Erythroblast (primary cell): ENCODE measurements around the gene IFT88.

Source experiments
- DNase-seq, 2 experiments: peaks; one replicate each; lab custom pipeline; 2025; lab: John Stamatoyannopoulos, UW
- GATA1 ChIP-seq: IDR thresholded peaks from 2 replicates; pipeline ENCODE4 v1.6.1; 2011; ENCODE audit warnings: low read depth, mild to moderate bottlenecking, control low read depth, low read length, moderate library complexity
- POLR2A ChIP-seq: IDR thresholded peaks from 2 replicates; pipeline ENCODE4 v1.6.1; 2011; ENCODE audit warnings: mild to moderate bottlenecking, low read length

Gene IFT88

DNA sequence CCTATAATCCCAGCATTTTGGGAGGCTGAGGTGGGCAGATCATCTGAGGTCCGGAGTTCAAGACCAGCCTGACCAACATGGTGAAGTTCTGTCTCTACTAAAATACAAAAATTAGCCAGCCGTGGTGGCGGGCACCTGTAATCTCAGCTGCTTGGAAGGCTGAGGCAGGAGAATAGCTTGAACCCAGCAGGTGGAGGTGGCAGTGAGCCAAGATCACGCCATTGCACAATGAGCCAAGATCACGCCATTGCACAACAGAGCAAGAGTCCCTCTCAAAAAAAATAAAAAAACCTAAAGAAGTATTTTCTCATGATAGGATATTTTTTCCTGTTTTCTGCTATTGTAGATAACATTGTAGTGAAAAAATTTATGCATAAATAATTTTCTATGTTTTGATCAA is 13.3 kb downstream of the IFT88 start:
- no peak for TF ChIP-seq GATA1
- TF ChIP-seq POLR2A: no peak
- DNase-seq: no peak

DNA sequence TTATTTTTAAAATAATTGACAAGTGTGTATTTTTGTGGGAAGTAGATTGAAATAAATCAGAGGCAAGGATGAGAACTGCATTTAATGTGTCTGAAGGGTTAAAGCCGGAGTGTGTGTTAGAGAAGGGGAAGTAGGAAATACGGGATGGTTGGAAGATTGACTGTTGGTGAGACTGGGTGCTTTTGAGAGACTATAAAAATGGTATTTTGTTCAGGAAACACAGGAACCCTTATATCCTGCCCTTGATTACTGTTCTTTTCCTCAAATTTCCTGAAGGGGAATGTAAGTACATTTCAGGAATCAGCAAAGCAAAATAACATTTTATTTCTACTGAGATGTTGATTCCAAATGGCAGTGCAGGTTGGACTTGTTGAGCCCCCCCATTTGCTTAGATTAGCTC is 15.1 kb downstream of the IFT88 start:
- TF ChIP-seq POLR2A: no peak
- TF ChIP-seq GATA1: no peak
- DNase-seq: no peak

DNA sequence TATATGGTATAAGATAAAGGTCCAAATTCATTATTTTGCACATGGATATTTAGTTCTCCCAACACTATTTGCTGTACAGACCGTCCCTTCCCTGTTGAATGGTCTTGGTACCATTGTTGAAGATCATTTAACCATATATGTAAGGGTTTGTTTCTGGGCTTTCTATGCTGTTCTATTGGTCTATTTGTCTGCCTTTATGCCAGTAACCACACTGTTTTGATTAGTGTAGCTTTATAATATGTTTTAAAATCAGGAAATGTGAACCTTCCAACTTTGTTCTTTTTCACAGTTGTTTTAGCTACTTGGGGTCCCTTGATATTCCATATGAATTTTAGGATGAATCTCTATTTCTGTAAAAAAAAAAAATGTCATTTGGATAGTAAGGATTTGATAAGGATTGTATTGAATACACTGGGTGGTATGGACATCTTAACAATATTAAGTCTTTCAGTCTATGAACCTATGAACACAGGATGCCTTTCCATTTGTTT is 16.9 kb downstream of the IFT88 start:
- DNase-seq: no peak
- TF ChIP-seq GATA1: no peak
- TF ChIP-seq POLR2A: no peak

DNA sequence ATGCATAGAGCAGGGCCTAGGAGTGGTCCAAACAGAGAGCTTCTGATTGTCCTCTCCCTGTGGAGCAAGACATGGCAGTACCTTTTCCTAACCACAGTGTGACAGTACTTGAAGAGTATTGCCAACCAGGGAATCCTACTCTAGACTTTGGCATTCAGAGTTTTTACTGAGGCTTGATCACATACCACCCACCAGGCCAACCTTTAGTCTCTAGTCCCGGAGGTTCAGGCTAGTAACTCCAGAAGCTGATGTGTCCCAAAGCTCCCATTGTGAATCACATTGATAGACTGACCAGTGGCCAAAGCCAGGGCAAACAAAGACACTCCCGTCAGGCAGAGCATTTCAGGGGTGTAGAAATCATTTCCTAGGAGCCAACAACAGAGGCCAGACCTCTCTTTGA is 18.4 kb downstream of the IFT88 start:
- TF ChIP-seq POLR2A: no peak
- TF ChIP-seq GATA1: no peak
- DNase-seq: no peak

DNA sequence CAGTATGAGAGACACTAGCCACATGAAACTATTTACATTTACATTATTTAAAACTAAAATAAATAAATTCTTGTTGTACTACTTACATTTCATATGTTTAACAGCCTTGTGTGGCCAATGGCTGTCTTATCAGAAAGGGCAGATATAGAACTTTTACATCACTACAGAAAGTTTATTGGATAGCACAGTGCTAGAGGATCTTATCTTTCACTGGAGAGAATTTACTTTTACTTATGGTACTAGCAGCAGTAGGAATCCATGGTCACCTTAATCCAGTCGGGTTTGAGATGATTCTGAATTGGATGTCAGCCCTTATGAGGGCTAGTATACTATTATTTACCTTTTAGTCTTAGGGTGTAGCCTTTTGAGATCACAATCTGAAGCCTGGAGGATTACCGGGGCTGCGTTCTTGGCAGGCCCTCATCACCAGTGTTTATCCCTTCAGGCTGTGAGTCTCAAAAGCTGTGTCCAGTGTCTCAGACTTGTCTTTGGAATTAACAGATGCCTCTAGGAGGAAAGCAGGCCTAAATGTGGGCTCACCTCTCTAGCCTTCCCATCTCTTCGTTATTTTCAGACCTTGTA is 21.7 kb downstream of the IFT88 start:
- DNase-seq: peak; percentile 10 to 40
- TF ChIP-seq GATA1 (no peak), POLR2A (no peak)

DNA sequence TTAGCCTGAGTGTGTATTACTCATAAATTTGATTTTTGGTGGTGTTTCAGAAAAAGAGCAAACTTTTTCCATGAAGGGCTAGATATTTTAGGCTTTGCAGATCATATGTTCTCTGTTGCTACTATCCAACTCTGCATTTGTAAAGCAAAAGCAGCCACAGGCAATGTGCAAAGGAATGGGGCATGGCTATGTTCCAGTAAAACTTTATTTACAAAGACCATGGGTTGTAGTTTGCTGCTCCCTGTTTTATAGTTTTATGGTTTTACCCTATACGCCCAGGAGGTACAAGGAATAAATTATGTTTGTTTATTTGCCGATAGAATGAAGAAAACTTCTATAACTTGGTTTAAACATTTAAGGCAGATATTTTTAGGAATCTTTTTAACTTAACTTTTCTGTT is 23.6 kb downstream of the IFT88 start:
- DNase-seq: no peak
- no peak for TF ChIP-seq POLR2A
- no peak for TF ChIP-seq GATA1

DNA sequence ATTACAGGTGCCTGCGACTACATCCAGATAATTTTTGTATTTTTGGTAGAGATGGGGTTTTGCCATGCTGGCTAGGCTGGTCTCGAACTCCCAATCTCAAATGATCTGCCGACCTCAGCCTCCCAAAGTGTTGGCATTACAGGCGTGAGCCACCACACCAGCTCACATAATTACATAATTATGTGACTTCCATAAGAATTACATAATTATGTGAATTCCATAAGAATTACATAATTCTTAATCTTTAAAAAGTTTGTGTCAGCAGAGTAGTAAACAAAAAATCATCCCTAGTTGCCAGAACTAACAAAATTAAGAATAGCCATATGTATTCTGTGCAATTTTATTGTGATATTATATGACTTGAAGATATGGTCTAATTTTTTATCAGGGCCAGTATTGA is 25.6 kb downstream of the IFT88 start:
- TF ChIP-seq GATA1 (no peak), POLR2A (no peak)
- no peak for DNase-seq

DNA sequence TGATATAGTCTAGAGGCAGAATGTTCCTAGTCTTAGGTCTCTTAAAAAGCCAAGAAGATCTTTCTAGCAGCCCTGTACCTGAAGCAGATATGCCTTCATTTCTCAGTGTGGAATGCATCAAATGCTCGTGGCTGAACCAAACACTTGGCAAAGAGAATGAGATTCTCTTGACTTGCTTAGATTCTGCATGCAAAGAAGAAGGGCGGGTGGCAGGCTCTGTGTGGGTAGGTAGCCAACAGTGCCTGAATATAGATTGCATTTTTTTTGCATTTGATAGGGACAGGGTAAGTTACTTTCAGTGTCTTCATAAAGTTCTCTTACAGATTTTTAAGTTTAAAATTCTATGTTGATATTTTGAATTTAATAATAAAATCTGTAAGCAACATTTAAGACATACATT is 27.3 kb downstream of the IFT88 start:
- no peak for DNase-seq
- TF ChIP-seq GATA1 (no peak), POLR2A (no peak)

DNA sequence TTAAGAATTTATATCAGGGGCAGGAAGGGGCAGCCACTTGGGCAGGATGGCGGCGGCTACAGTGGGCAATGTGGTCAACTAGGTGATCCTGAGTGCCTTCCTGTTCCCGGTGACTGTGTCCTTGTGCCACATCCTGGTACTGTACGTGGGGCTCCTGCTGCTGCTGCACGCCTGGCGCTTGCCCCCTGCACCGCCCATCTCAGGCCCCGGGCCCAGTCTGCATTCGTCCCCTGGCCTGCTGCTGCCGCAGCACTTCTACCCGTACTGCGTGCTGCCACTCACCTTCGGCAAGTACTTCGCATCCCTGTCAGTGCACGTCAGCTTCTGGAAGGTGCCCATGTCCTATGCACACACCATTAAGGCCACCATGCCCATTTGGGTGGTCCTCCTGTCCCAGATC is 40.1 kb downstream of the IFT88 start:
- DNase-seq: no peak
- TF ChIP-seq GATA1 (no peak), POLR2A (no peak)

DNA sequence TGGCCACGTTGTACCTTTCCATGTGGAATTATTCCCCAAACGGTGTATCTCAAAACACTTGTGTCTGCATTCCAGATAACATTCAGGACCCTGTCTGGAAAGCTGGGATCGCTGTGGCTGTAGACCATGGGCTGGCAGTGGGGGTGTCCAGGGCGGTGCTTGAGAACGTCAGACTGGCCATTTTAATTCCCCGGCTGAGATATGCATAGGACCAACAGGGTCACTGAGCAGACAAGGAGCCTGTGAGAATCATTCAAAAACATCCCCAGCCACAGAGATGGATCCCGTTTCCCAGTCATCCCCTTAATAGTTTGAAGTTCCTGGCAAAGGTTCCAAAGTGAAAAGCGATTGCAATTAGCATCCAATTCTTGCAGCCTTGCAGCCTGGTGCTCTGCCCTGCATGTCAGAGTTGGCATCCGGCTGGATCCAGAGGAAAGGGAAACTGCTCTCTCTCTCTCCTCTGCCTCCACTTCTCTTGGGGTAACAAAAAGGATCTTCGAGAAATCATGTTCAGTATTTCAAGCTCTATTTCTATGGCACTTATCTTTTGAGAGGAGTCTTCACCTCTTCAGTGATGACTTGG is 41.6 kb downstream of the IFT88 start:
- no peak for DNase-seq
- TF ChIP-seq POLR2A (no peak), GATA1 (no peak)

DNA sequence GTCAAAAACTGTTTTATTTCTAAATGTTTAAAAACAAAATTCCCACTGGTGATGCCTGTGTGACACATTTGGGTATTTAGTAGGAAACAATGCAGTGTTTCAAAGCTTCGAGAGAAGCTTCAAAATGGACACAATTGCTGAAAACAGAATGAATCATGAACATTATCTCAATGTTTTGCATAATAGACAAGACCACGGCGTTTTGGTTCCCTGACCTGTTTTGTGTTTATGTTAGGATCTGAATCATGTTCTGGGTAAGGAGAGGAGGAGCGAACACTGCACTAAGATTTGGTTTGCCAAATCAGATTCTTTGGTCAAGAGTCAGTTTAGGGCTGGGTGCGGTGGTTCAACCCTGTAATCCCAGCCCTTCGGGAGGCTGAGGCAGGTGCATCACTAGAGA is 42.2 kb downstream of the IFT88 start:
- DNase-seq: no peak
- TF ChIP-seq POLR2A: no peak
- no peak for TF ChIP-seq GATA1

DNA sequence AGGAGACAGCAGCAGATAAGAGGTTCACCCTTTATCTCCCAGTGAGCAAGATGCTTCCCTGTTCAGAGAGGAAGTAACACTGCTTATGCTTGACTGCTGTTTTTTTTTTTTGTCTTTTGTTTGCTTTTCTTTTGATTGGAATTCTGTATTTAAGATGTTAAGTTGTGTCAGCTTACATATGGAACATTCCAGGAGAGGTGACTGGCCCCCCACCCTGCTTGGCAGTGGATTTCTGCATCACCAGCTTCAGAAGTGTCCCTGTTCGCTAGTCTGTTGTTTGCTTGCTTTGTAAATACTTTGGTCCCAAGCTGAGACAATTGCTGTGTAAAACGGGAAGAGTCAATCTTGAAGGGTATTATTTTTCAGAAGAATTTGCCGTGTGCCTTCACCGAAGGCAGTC is 43.0 kb downstream of the IFT88 start:
- TF ChIP-seq GATA1 (no peak), POLR2A (no peak)
- peak; percentile 3 to 31 for DNase-seq

DNA sequence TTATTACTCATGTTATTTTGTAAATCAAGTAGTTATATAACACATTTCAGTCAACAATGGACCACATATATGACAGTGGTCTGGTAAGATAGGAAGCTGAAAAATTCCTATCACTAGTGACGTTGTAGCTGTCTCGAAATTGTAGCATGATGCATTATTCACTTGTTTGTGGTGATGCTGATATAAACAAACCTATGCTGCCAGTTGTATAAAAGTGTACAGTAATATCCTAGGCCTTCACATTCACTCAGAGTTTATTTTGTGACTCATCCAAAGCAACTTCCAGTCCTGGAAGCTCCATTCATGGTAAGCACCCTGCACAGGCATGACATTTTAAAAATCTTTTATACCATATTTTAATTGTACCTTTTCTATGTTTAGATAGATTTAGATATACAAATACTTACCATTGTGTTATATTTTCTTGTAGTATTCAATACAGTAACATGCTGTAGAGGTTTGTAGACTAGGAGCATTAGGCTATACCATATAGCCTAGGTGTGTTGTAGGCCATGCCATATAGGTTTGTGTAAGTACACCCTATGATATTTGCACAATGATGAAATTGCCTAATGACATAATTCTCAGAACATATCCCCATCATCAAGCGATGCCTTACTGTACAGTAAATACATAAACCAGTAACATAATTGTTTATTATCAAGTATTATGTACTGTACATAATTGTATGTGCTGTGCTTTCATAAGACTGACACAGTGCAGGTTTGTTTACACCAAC is 49.3 kb downstream of the IFT88 start:
- DNase-seq: no peak
- TF ChIP-seq GATA1 (no peak), POLR2A (no peak)

DNA sequence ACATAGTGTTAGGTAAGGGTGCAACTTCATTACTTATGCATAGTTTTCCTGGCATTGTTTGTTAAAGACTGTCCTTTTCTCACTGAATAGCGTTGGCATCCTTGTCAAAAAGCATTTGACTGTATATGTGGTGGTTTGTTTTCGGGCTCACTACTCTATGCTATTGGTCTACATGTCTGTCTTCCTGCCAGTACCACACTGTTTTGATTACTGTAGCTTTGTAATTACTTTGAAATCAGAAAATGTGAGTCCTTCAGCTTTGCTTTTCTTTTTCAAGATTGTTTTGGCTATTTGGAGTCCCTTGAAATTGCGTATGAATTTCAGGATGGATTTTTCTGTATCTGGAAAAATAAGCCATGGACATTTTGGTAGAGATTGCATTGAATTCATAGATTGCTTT is 56.0 kb downstream of the IFT88 start:
- no peak for DNase-seq
- TF ChIP-seq POLR2A (no peak), GATA1 (no peak)

DNA sequence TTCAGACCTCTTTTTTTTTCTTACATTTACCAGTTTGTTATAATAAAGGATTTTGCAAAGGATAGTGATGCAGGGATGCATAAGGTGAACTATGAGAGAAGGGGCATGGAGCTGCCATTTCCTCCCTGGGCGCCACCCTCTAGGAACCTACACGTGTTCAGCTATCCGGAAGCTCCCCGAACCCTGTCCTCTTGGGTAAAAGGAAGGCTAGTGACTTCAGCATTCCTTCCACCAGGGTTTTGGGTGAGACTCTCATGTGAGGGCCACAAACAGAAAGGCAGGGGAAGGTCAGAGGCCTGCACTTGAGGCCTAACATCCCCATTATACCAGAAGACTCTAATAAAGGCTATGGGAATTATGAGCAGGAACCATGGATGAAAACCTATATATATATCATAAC is 57.3 kb downstream of the IFT88 start:
- TF ChIP-seq POLR2A (no peak), GATA1 (no peak)

More for the DNA sequence above, 57.3 kb downstream of the IFT88 start:
- DNase-seq: no peak
